Stimulated activated CD8-positive, alpha-beta memory T cell treated with anti-CD3 and anti-CD28 coated beads, Interleukin-15, amount 100 ng/mL, for 4 hours (primary cell): ENCODE results near the gene OR6K6.

Source experiments
- DNase-seq, 2 donors: peaks; one replicate each; pipeline ENCODE4 v3.0.0-alpha.2; 2020; ENCODE audit warnings: low read depth in 2 of 2

OR6K6 gene, protein sequence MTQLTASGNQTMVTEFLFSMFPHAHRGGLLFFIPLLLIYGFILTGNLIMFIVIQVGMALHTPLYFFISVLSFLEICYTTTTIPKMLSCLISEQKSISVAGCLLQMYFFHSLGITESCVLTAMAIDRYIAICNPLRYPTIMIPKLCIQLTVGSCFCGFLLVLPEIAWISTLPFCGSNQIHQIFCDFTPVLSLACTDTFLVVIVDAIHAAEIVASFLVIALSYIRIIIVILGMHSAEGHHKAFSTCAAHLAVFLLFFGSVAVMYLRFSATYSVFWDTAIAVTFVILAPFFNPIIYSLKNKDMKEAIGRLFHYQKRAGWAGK

GRCh38 chr1:158754420-158754819, at the start of gene OR6K6:
Gene OR6K6 (plus strand): TSS chr1:158754720. CDS start chr1:158754888, 168 bp downstream.
- DNase-seq = no peak

GRCh38 chr1:158706096-158706495, 48.4 kb upstream of the OR6K6 start:
- no peak for DNase-seq

DNA sequence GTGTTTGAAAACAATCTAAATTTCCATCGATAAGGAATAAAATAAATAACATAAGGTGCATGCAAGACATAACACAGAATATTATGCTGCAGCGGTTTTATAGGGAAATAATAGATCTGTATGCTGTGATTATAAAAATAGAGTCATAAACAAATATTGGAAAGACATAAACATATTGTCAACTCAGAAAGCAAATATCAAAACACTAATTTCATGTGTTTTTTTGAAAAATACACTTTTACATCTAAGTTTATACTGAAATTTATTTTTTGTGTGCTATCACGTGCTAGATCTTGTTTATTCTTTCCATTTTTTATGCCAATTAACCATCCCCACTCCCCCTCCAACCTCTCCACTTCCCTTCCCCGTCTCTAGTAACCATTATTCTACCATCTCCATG, 43.4 kb upstream of the OR6K6 start:
- DNase-seq = no peak

DNA sequence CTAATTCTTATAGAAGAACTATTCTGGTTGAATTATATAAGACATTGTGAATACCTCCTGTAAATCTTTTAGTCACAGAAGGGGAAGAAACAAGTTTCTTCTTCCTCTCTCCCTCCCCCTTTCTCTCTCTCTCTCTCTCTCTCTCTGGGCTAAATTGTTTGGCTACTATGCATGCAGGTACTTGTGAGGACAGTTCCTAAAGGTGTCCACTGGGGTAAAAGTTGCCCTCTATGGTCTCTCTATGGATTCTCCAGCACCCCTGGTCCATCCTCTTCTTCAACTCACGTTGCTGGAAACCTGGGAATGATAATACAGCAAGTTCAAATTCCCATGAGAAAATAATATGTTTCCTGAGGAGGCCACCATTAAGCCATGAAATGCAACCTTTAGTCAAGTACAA, 39.8 kb upstream of the OR6K6 start:
- DNase-seq = no peak

GRCh38 chr1:158716335-158716734, 38.2 kb upstream of the OR6K6 start:
- DNase-seq = no peak

DNA sequence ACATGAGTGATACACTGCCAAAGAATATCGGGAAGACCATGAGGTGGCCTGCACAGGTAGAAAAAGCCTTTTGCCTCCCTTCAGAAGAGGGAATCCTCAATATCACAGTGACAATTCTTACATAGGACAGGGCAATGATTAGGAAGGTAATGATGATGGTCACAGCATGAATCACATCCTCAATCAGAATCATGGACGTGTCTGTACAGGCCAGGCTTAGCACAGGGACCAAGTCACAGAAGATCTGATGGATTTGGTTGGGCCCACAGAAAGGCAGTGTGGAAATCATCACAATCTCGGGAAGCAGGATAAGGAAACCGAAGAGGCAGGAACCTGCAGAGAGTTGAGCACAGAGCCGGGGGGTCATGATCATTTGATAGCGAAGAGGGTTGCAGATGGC, 37.2 kb upstream of the OR6K6 start:
- DNase-seq = no peak

DNA sequence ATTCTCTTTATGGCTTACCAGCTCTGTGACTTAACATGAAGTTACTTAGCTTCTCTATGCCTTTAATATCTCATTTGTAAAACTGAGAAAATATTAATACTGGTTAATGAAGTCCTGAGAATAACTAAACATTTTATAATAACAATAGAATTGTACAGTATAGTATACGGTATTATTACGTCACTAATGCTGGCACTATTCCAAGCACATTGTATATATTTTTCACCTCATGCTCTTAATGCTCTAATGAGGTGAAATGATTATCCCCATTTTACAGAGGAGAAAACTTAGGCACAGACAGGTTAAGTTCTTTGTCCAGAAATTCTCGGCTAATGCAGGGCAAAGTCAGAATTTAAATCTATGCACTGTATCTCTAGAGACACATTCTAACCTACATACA, 34.9 kb upstream of the OR6K6 start:
- no peak for DNase-seq

GRCh38 chr1:158720620-158721019, 33.9 kb upstream of the OR6K6 start, which contains the start of gene OR6K3:
Gene OR6K3 (minus strand): TSS chr1:158720720. CDS start chr1:158718115, 2,605 bp downstream.
- DNase-seq = no peak

- no peak for DNase-seq
Observed at GRCh38 chr1:158724442-158724841, 30.1 kb upstream of the OR6K6 start.

DNA sequence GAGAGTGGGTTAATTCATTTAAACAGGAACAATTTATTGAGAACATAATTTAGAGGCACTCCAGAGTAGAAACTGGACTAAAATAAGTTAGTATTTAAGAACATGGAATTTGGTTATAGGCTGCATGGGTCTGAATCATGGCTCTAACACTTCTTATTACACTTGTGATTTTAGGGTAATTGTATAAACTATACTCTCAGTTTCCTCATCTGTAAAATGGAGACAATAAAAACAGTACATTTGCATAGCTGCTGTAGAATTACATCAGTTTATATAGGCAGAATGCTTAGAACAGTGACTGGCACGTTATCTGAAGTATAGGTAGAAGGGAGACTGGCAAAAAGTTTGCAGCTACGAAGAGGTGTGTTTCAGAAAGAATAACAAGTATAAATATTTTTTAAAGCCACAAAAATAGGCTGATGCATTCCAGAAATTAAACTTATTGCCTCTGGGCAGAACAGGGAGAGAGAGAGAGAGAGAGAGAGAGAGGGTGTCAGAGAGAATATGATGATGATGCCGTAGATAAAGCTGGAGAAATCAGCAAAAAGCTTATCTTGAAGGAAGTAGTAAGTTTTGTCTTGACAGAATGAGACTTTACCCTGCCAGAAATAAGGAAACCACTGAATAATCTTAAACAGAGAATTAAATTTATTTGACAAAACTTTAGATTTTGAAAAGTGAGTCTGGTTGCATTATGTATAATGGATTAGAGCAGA, 25.9 kb upstream of the OR6K6 start:
- no peak for DNase-seq

- no peak for DNase-seq
Observed at GRCh38 chr1:158730453-158730852, 24.1 kb upstream of the OR6K6 start.

GRCh38 chr1:158731707-158732106, 22.8 kb upstream of the OR6K6 start:
- no peak for DNase-seq

DNA sequence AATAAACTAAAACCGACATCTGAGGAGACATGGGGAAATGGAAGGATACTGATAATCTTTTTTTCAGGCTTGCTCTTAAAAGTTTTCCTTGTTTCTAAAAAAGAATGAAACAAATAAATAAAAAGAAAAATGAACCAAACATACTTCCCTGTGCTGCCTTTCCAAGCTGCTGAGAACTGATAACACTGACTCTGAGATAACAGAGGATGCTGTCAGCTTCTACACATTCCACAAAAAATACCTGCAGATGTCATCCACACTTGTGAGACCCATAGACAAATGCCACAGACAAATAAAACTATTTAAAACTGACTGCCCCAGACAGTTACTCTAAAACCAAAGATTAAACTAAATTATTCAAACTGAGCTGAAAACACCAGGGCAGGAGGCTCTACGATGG, 22.0 kb upstream of the OR6K6 start:
- no peak for DNase-seq

DNA sequence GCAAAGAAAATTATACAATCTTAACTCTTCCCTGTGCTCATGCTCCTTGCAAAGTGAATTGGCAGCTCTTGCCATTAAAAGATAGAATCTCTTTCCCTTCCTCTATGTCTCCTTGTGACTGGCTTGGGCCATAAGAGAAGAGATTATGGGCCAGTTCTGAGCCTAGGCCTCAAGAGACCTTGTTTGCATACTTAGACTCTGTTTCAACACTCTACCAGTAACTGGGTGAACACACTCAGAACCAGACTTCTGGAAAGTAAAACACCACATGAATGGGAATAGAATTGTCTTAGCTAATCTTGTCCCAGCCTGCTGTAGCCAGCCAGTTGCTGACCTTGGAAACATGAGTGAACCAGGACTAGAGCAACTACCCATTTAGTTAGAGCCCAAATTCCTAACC, 18.7 kb upstream of the OR6K6 start:
- DNase-seq = no peak

DNA sequence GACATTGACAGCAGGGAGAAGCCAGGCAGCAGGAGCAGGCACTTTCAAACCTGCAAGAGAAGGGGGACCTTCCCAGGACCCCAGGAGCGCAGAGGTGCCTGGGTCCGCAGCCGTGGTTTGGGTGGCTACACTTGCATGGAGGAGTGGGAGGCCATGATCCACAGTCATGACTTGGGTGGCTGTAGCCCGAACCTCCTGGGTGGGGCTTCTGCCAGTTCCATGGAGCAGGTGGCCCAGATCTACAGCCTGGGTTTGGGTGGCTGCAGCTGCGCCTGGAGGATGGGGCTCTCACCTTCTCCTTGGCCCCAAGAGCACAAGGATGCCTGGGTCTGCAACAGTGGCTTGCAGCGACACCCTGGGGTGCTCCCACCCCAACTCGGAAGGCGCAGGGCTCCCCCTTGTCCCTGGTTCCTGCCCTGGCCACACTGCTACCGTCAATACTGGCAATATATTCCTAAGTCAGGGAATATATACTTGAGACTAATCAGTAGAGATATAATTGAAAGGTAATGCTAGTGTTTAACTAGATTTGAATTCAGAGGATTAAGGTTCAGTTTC, 2.3 kb upstream of the OR6K6 start:
- no peak for DNase-seq

- no peak for DNase-seq
Observed at GRCh38 chr1:158771950-158772866, 17.7 kb downstream of the OR6K6 start, which contains the start of gene OR6N1. Gene OR6N1 (minus strand): TSS chr1:158772195. CDS start chr1:158766682, 5,513 bp downstream.

- no peak for DNase-seq
Observed at GRCh38 chr1:158781104-158781503, 26.6 kb downstream of the OR6K6 start, which contains the start of gene OR6N2. Gene OR6N2 (minus strand): TSS chr1:158781204. CDS start chr1:158777635, 3,569 bp downstream.

- peak in 1 of 2 donors; percentile 10 for DNase-seq
Observed at GRCh38 chr1:158793604-158794003, 39.1 kb downstream of the OR6K6 start.

DNA sequence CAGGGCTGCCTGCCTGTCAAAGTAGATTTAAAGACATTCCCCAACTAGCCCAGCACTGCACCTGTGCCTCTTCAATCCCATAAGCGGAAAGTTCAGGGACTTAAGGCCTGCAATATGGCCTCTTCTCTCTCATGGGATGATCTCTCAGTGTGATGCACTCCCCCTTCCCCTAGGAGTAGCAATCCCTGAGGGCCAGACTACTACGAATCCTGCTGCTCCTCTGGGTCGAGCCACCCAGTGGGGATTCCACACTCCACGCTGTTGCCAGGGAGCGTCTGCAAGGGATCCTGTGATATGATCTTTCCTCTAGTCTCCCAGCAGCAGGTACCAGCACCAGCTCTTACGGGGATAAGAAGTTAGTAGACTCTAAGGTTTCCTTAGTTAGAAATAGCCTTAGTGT, 39.7 kb downstream of the OR6K6 start:
- DNase-seq = no peak

GRCh38 chr1:158798531-158798930, 44.0 kb downstream of the OR6K6 start:
- DNase-seq = no peak

- no peak for DNase-seq
Observed at GRCh38 chr1:158799689-158800088, 45.2 kb downstream of the OR6K6 start.

DNA sequence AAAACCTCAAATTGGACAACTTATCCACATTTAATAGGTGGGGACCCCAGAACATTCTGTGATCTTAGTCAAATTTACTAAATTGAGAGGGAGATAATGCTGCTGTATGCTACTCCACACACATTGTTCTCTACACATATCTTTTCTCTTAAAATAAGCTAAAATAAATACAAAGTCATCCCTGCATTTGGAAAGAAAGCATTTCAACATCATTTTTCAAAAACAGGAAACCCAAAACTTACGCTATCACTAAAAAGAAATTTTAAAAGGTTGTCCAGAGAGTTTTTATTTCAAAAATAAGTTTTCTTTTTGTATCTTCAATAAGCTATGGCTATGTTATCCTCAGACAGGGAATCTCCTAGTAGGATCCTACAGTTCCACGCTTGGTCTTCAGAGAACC, 46.0 kb downstream of the OR6K6 start:
- no peak for DNase-seq
